Anterior cingulate cortex (tissue), 58 donors: Measurements from ENCODE around the gene NDST4.

Experiments
- DNase-seq, 58 donors: peaks; one replicate each; lab custom pipeline; 2025; lab: John Stamatoyannopoulos, UW

NDST4 gene

DNA sequence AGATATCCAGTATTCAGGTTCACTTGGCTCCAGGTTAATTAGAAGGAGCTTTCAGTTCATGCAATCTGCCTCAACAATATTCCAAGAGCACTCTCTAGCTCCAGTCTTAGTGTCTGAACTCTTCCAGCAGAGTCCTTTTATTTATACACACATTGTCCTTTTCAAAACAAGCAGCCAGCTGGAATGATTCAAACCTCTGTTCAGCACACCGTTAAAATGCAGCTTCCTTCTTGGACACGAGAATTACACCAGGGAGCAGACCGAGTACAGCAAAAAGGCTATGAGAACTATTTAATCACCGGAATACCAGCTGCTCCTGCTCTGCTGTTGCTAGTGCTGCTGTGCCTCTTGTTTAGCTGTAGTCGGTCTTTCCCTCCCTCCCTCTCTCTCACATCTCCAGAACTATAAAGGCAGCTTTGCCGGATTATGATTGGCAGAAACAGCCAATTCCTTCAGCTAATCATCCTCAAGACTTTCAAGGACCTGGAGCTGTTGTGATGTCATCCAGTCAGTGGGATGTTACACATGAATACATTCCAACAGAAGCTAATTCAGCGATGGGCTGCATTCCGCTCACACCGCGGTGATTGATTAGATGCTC, at the start of gene NDST4:
TSS of gene NDST4 (minus strand) at position 115 of the 601 bp plus-strand sequence. CDS start 36,584 bp downstream, outside the sequence.
- peak in 17 of 58 donors; percentile 0 to 34 (median 10) for DNase-seq

DNA sequence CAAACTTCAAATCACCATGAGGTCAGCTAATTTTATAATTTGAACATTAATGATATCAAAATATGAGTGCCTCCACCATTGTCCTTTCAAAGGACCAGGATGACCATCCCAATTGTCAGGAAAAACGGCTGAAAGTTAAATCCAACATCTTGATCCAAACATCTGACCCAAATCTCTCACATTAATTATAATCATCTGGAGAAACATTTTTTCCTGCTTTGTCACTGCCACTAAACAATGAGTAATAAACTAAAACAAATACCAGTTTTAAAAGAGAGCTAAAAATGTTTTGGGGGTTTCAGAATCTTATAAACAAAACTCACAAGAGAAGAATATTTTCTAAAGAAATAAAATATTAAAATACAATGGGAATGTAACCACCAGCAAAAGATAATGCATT, 45.7 kb upstream of the NDST4 start:
- no peak for DNase-seq

DNA sequence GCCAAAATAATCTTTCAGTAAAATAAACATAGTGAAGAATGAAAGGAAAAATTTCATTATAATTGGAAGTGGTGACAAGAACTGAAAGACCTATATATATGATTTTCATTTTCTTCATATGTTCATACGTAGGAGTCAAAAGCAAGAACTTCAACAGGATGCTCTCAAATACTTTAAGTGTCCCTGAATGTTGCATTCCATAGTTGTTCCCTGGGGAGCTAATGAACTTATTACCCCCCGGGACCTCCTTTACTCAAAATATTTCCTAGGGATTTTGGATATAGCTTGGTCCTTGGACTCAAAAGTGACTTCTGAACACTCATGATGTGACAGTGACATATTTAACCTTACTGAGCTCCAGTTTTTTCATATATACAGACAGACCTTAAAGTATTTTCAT, 44.9 kb upstream of the NDST4 start:
- no peak for DNase-seq

DNA sequence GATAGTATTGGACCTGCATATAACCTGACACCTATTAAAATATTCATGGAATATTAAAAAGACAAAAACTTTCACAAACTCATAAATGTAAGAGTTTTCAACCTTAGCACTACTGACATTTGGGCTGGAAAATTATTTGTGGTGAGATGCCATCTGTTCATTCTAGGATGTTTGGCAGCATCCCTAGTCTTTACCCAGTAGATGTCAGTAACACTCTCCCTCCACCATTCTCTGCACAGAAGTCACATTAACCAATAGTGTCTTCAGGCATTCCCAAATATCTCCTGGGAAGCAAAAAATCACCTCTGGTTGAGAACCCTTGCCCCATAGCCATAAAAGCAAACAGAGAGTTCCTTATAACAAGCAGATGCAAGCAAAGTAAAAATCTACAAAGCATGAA, 41.4 kb upstream of the NDST4 start:
- DNase-seq, result peak in 1 of 58 donors; percentile 22

DNA sequence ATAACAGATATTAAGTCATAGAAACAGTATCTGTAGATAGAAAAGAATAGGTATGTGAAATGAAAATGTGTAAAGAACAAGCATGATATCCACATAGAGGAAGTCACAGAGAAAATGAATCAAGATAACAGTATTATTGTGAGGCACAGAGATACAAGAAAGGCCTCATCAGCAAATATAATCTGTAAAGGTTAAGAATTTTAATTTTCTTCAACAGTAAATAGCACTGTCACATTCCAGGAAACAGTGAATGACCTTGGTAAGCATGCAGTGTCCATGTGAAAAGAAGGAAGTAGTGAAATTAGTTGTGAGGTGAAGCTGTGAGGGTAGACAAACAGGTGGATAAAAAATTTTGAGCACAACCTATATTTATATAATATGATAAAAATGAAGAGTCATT, 39.5 kb upstream of the NDST4 start:
- no peak for DNase-seq

DNA sequence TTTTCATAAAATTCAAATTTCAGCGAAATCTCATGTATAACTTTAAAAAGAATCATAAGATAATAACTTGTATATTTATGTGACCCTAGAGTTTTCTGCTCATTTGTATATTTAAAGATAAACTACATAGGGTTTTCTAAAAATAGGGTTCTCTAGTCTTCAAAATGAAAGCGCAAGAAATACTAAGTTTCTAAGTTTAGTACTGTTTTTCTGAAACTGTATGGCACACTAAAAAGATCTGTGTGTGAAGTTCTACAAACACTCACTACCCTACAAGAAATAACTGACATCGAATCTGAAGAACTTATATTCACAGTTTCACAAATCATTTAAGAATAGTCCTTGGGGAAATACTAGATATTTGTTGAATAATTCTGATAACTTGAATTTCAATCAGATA, 38.7 kb upstream of the NDST4 start:
- no peak for DNase-seq

DNA sequence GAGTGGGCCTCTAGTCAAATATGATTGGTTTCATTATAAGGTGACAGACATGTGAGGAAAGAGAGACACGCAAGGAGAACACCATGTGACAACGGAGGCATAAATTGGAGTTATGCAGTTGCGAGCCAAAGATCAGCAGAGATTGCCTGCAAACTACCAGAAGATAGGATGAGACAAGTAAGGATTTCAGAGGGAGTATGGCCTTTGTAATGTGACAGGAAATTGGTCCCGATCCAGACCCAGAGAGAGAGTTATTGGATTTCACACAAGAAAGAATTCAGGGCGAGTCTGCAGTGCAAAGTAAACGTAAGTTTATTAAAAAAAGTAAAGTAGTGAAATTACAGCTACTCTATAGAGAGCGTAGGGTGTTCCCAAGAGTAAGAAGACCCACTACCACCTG, 35.7 kb upstream of the NDST4 start:
- DNase-seq, result no peak

DNA sequence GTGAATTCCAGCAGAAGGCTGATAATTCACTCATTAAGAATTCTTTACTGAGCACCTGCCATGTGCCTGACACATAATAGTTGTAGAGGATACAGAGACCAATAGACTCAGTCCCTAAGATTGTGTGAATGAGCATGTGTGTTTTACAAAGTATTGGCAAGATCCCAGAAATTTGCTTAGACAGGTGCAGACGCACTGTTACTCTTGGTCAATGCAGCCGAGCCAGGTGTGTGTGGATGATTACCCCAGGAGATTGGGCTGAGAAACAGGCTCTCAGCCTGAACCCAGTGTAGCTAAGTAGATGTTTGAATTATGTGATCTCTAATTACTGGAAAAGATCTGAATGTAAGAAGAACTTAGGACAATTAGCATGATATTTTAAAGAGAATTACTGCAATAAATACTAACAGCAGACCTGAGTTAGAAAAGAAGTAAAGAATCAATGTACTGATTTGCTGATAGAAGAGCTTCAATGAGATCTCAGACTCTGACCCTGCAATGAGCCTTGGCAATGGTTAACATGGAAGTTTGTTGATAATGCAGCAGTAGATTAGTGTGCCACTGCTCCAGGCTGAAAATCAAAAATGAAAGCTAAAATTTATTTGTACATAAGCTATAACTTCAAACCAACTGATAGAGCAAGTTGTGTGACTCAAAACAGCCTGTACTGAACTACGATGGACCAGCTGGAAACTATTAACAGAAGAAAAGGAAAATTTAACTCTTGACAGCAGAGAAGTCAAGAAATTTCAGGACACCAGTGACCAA, 32.2 kb upstream of the NDST4 start:
- peak in 1 of 58 donors; percentile 1 for DNase-seq

DNA sequence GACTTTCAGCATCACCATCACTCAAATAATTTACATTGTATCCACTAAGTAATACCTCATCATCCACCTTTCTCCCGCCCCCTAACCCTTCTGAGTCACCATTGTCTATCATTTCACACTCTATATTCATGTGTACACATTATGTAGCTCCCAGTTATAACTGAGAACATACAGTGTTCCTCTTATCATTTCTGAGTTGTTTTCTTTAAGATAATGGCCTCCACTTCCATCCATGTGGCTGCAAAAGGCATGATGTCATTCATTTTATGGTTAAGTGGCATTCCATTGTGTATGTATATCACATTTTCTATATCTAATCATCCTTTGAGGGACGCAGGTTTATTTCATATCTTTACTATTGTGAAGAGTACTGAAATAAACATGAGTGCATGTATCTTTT, 14.6 kb upstream of the NDST4 start:
- no peak for DNase-seq

DNA sequence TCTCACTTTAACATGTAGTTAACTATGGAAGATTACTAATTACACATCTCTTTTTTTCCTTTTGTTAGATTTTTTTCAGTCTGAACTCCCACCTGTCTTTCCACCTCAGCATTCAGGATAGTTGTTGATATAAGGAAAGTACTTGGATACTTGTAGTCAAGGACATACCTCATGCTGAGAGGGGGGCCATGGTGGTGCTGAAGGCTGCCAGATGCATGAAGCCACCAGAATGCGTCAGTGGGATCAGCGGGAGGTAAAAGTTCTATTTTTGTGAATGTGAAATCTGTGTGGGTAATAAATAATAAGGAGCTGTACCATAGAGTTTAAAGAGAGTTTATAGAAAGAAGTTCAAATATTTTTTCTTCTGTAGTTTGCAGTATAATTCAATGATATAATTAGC, 13.1 kb upstream of the NDST4 start:
- no peak for DNase-seq

DNA sequence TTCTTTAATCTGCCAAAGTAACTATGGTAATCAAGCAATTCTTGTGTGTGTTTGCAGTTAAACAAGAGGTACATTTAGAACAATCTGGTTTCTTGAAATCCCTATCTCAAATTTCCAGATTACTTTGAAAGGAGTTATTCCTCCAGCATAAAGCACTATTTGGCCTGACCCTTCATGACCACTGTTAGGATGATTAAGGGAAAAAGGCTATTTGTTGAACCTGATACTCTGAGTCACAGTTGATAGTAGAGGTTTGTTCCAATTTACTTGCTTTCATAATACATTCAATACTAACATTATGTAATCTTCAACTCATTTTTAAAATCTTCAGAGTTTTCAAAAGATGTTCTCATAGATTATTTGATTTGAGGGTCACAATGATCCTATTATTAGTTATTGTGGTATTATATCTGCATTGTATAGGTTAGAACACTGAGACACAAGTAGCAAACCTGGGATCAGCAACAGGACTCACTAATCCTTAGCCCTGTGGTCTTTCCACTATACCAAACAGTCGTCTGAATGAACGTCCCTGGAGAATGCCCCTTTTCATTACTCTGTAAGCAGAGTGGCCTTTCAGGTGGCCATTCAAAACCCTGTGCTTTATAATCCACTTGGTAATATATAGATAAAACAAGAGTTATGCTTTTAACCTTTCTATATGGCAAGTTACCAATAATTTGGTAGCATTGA, 8.1 kb upstream of the NDST4 start:
- DNase-seq, result no peak

DNA sequence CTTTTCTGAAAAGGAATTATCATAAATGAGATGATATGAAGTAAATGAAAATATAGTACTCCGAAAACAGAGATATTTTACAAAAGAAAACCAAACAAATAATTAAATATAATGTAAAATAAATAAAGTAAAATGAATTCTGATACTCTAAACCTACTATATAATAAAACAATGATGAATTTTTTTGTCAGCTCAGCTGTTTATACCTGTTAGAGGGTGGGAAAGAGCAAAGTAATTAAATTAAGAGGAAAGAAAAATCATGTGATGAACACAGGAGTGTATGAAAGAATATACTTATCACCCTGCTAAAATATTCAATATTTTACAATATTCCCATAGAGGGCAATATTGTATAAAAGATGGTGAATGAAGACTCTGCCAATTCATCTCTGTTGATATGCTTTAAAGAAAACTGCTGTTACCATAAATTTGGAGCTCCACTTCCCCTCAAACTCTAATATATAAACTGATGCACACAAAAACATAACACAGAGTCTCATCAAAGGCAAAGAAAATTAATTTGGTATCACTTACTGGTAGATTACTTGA, 6.5 kb upstream of the NDST4 start:
- DNase-seq, result no peak

DNA sequence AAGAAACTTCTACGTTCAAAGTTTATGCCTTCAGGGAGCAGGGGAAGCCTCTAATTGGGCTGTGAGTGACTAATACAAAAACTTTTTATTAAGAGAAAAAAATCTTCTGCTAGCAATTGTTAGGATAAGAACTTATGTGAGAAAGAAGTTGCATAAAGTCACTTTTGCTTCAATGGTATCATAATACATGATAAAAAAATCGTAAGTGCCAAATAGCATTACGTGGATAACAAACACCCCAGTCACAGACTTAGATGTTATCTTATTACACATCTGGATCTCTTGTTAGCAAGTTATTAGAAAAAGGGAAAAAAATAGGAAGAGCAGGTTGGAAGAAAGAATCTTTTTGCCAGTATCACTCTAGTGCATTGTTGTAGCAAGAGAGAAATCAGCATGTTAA, 4.2 kb upstream of the NDST4 start:
- no peak for DNase-seq

DNA sequence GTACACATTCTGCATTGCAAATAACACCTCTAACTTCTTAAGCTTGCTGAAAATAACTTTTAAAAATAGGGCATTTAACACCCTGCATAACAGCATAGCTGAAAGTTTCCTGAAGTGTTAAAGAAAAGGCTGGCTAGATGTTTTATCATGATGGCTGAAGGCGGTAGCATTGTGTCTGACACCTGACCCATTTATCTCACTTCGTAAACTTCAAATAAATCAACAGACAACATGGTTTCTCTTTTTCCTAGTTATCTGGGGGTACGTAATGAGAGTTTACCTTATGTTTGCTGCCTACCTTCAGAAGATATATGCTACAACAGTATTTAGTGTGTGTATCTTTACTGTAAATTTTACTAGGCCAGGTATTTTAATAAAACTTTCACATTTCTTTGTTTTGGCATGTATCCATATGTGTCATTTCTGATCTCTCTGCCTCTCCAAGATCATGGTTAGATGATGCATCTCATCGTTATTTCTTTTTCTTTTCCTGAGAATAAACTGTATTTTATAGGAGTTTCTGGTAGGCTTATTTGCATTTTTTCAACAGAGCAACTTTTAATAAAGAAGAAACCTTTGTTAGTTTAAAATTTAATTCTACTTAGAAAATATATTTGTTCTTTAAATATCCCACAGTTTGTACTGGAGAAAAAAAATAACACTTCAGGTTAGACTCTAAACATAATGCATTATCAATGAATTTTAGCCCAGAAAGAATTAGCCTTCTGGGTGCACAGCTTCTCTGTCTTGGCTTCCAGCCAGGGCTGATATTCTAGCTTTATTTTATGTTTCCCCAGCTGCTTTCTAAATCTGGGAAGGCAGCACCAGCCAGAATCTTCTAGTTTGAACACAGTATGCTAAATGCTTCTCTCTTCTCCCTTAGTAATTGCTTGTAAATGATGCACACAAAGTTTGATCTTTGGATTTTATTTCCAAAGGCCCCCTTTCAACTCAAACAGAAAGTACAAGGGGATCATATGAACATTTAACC, 2.9 kb downstream of the NDST4 start:
- DNase-seq, result peak in 11 of 58 donors; percentile 0 to 12 (median 2)

DNA sequence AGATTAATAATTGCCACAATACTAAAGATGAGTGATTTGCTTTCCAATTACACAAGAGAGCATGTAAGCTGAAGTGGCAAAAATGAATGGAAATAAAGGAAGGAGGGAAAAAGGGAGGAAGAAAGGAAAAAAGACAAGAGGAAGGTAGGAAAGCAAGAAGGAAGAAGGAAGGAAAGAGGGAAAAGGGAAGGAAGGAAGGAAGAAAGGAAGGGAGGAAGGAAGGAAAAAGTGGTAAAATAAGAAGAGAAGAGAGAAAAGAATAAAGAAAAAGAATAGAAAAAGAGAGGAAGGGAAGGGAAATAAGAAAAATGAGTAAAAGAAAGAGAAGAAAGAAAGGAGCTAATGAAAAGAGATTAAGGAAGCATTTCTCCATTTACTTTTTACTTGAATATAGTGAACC, 4.6 kb downstream of the NDST4 start:
- DNase-seq, result no peak

DNA sequence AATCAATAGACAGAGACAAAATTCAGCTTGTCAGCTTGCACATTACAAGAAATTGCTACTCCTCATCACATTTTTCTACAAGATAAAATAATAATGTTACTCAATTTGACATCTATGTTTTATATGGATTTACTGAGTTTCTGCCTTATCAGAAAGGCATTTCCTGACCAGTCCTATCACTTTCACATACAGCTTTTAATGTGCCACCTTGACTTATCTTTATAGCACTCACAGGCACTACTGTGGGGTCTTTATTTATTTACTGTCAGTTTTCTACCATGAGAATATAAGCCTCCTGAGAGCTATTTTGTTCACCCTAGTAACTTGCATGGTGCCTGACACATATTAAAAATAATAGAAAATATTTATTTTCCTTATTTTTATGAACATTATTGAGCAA, 6.0 kb downstream of the NDST4 start:
- DNase-seq, result no peak

DNA sequence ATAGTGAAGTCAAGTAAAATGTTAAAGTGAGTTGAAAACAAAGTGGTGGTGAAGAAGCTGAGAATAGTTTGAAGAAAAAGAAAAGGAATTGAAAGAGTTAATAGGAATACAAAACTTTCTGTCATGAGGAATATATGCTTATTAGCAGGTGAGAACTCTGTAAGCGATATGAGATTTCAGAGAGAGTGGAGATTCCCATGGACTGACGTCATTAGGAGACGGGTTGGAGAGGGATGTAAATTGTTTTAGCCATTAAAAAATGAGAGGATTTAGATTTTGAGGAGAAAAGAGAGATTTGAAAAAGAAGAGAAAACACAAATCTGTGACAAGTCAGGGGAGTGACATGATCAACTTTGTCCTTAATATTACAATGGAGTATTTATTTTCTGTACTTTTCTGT, 11.7 kb downstream of the NDST4 start:
- no peak for DNase-seq

DNA sequence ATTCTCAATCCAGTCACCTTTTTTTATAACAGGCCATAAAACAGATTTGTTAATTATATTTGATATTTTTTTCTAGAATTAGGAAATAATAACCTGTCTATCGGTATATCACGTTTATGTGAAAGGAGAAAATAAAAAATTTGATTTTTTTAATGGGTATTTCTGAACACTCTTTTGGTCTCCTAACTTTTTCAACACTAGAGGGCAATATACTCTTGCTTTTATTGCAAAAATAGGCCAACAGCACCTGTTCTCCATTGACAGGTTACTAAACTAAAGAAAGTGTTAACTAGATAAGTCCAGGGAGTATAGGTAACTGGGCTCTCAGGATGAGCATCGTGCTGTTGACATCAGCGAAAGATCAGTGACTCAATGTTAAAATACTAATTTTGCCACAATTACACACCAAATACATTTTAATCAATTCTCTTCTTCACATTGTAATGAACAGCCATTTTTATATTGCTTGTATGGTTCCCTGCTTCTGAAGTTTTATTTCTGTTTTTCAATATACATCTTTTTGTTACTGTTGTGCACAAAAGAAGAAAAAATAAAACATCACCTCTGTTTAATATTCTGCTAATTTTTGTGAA, 22.8 kb downstream of the NDST4 start:
- no peak for DNase-seq

DNA sequence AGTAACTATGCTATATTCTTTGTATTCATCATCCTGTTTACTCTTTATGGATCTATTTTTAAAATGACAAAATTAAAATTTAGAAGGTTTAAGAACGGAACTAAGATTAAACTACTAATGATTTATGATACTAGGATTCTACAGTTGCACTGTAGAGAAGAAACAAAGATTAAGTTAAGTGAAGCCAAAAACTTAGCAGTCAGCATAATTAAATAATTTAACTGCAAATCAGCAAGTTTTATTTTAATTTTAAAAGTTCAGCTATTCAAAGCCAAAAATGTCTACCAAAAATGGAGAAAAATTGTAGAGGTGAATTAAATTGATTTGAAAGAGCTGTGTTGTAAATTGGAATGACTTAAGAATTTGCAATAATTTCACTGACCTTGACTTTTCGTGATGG, 30.8 kb downstream of the NDST4 start:
- DNase-seq, result no peak

DNA sequence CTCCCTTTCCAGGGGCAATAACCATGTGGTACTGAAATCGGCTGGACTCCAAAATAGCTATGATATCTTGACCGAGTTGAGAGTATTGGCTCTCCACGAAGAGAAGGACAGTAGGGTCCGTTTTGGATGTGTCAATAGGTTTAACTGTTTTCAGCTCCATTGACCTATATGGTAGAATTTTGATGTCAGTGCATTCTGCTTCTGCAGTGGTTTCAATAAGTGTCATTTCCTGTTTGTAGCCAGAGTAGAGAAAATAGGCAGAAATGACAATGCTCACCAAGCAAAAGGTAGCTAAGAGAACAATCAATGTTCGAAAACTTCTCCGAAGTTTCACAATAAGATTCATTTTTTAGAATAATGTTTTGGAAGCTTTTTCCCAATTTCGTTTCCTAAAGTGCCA, 36.7 kb downstream of the NDST4 start:
- DNase-seq, result no peak
